VCaP (cell line): ENCODE data around the gene EIF4EBP3.
A peak's percentile ranks its signal among the peaks of the same experiment; 100 is the strongest.

Experiments
- H3K27ac ChIP-seq: fragments of 450-650 bp; 2 replicates; pipeline ENCODE4 v1.5.1; 2017
- CTCF ChIP-seq: fragments of 450-650 bp; conservative IDR thresholded peaks from 2 replicates; pipeline ENCODE4 v1.5.1; 2017; ENCODE audit warnings: mild to moderate bottlenecking, moderate library complexity

EIF4EBP3 gene

GRCh38 chr5:140540227-140540626 lies 7.2 kb upstream of the EIF4EBP3 start:
- no peak overlapping the region for H3K27ac ChIP-seq
- TF ChIP-seq CTCF, result no peak

GRCh38 chr5:140542972-140543371 lies 4.5 kb upstream of the EIF4EBP3 start:
- TF ChIP-seq CTCF, result no peak
- H3K27ac ChIP-seq, result no peak overlapping the region

- no peak overlapping the region for H3K27ac ChIP-seq
- TF ChIP-seq CTCF, result no peak
Observed at GRCh38 chr5:140544986-140545385, 2.5 kb upstream of the EIF4EBP3 start.

GRCh38 chr5:140545606-140546005 lies 1.9 kb upstream of the EIF4EBP3 start:
- TF ChIP-seq CTCF, result no peak
- peak overlapping the region; percentile 84 for H3K27ac ChIP-seq

- peak overlapping the region; percentile 84 for H3K27ac ChIP-seq
- TF ChIP-seq CTCF, result no peak
Observed at GRCh38 chr5:140546851-140547507, 483 bp upstream of the EIF4EBP3 start.

GRCh38 chr5:140548300-140548688 lies 832 bp downstream of the EIF4EBP3 start:
- no peak for TF ChIP-seq CTCF
- H3K27ac ChIP-seq, result peak overlapping the region; percentile 84

GRCh38 chr5:140548791-140549190 lies 1.3 kb downstream of the EIF4EBP3 start:
- H3K27ac ChIP-seq, result peak overlapping the region; percentile 84
- no peak for TF ChIP-seq CTCF
